Chondrocyte (in vitro differentiated cells): ENCODE data around the gene XRCC1. TPM values are rescaled to one million over a fixed set of nuclear protein-coding genes. Genes with fewer than 3 reads are reported as not detected.
"Not testable (repeated sequence)": the region's sequence is repeated elsewhere in the genome, so short reads cannot be mapped to it uniquely, and the experiment has no call there.

Source experiments
- DNase-seq: peaks from one replicate; pipeline ENCODE4 v3.0.0; 2021; ENCODE audit warnings: mixed read lengths, low spot score
- H3K27ac Mint-ChIP-seq: one replicate; pipeline ENCODE4 v1.8.0; 2021; ENCODE audit warnings: mild to moderate bottlenecking, moderate library complexity, mixed read lengths; ENCODE audit not compliant: unreplicated experiment
- H3K27me3 Mint-ChIP-seq: 2 replicates; pipeline ENCODE4 v1.8.0; 2021; ENCODE audit warnings: low read depth, mixed read lengths
- H3K36me3 Mint-ChIP-seq: 2 replicates; pipeline ENCODE4 v1.8.0; 2021; ENCODE audit warnings: low read depth, mixed read lengths
- H3K4me1 Mint-ChIP-seq: 2 replicates; pipeline ENCODE4 v1.8.0; 2021; ENCODE audit warnings: low read depth, mild to moderate bottlenecking, mixed read lengths
- H3K4me3 Mint-ChIP-seq: one replicate; pipeline ENCODE4 v1.8.0; 2021; ENCODE audit warnings: mild to moderate bottlenecking, moderate library complexity, mixed read lengths; ENCODE audit not compliant: unreplicated experiment
- H3K9me3 Mint-ChIP-seq: 2 replicates; pipeline ENCODE4 v1.8.0; 2021; ENCODE audit warnings: low read depth, mixed read lengths
- CTCF ChIP-seq: fragments of 200-600 bp; sonication (generic); IDR thresholded peaks from 2 replicates; pipeline ENCODE4 v1.5.0; 2021; ENCODE audit warnings: antibody characterized with exemption, mild to moderate bottlenecking, moderate library complexity
- total RNA-seq: library from RNA; stranded (reverse); gene quantifications from 3 replicates; pipeline ENCODE4 v1.2.1, GENCODE V29; 2021

XRCC1 gene
- total RNA-seq, 1 donor from 2014 or later = 30.5 TPM

- Mint-ChIP-seq H3K27ac (no peak overlapping the region), H3K9me3 (no peaks in the 10 kb centered on the region), H3K4me3 (no peak overlapping the region), H3K36me3 (peaks cover 6% of the 10 kb centered on the region), H3K4me1 (peaks cover 9% of the 10 kb centered on the region), H3K27me3 (no peaks in the 10 kb centered on the region)
- TF ChIP-seq CTCF = no peak
- no peak for DNase-seq
These were observed 57.3 kb downstream of the XRCC1 start for GRCh38 chr19:43518051-43518450.

- H3K9me3 Mint-ChIP-seq, H3K27ac Mint-ChIP-seq, DNase-seq, H3K4me1 Mint-ChIP-seq, H3K27me3 Mint-ChIP-seq, H3K4me3 Mint-ChIP-seq: not testable (repeated sequence)
- peaks cover 18% of the 10 kb centered on the region for H3K36me3 Mint-ChIP-seq
These were observed 62.9 kb downstream of the XRCC1 start for GRCh38 chr19:43512399-43512798.

- Mint-ChIP-seq H3K27ac (no peak overlapping the region), H3K4me1 (no peaks in the 10 kb centered on the region), H3K27me3 (no peaks in the 10 kb centered on the region)
These were observed 64.0 kb downstream of the XRCC1 start for GRCh38 chr19:43511324-43511723.

GRCh38 chr19:43510713-43511112 is 64.6 kb downstream of the XRCC1 start:
- no peak for DNase-seq
- no peaks in the 10 kb centered on the region for H3K4me1 Mint-ChIP-seq
- H3K4me3 Mint-ChIP-seq = no peak overlapping the region
- H3K27me3 Mint-ChIP-seq = no peaks in the 10 kb centered on the region
- TF ChIP-seq CTCF = no peak
- no peaks in the 10 kb centered on the region for H3K9me3 Mint-ChIP-seq
- H3K36me3 Mint-ChIP-seq = peaks cover 19% of the 10 kb centered on the region
- no peak overlapping the region for H3K27ac Mint-ChIP-seq

More at GRCh38 chr19:43511324-43511723, 64.0 kb downstream of the XRCC1 start:
- Mint-ChIP-seq H3K36me3 (peaks cover 16% of the 10 kb centered on the region), H3K9me3 (no peaks in the 10 kb centered on the region), H3K4me3 (no peak overlapping the region)
- TF ChIP-seq CTCF = no peak
- no peak for DNase-seq

GRCh38 chr19:43507880-43508279 is 67.4 kb downstream of the XRCC1 start:
- H3K9me3 Mint-ChIP-seq = no peaks in the 10 kb centered on the region
- no peaks in the 10 kb centered on the region for H3K27me3 Mint-ChIP-seq
- H3K27ac Mint-ChIP-seq = no peak overlapping the region
- no peak for TF ChIP-seq CTCF
- DNase-seq = no peak
- H3K4me3 Mint-ChIP-seq = no peak overlapping the region
- peaks cover 19% of the 10 kb centered on the region for H3K36me3 Mint-ChIP-seq
- peaks cover 12% of the 10 kb centered on the region for H3K4me1 Mint-ChIP-seq

- peaks cover 20% of the 10 kb centered on the region for H3K36me3 Mint-ChIP-seq
- no peaks in the 10 kb centered on the region for H3K9me3 Mint-ChIP-seq
- H3K4me3 Mint-ChIP-seq = no peak overlapping the region
- H3K4me1 Mint-ChIP-seq = peaks cover 14% of the 10 kb centered on the region
- H3K27me3 Mint-ChIP-seq = no peaks in the 10 kb centered on the region
- no peak for DNase-seq
- TF ChIP-seq CTCF = no peak
- H3K27ac Mint-ChIP-seq = no peak overlapping the region
These were observed 68.7 kb downstream of the XRCC1 start for GRCh38 chr19:43506629-43507028.
